Left lung (tissue), 10 donors: ENCODE data around the gene BEST4. TPM values are rescaled to one million over a fixed set of nuclear protein-coding genes. Genes with fewer than 3 reads are reported as not detected.
"Not testable (repeated sequence)": the region's sequence is repeated elsewhere in the genome, so short reads cannot be mapped to it uniquely, and the experiment has no call there.

Source experiments
- ATAC-seq: fragments of 200-7000 bp; cut with Tn5 transposase; one replicate; pipeline ENCODE4 v1.9.1; 2020; ENCODE audit warnings: moderate library complexity
- DNase-seq, 4 donors: peaks; one replicate each; pipeline ENCODE4 v3.0.0-alpha.2; 2013 to 2020
- H3K27ac ChIP-seq, 2 donors: fragments of 200-600 bp; sonication (generic) in 1 of 2; one replicate each; pipeline versions ENCODE4 v1.5.0 to v1.8.0; 2020 to 2021
- H3K27me3 ChIP-seq, 2 donors: fragments of 200-600 bp; sonication (generic) in 1 of 2; one replicate each; pipeline versions ENCODE4 v1.5.0 to v1.8.0; 2020 to 2021
- H3K36me3 ChIP-seq, 2 donors: fragments of 200-600 bp; sonication (generic) in 1 of 2; one replicate each; pipeline versions ENCODE4 v1.5.0 to v1.8.0; 2020 to 2021
- H3K4me1 ChIP-seq, 2 donors: fragments of 200-600 bp; one replicate each; pipeline ENCODE4 v1.8.0; 2021
- H3K4me3 ChIP-seq, 2 donors: fragments of 200-600 bp; sonication (generic) in 1 of 2; one replicate each; pipeline versions ENCODE4 v1.5.0 to v1.8.0; 2020 to 2021; ENCODE audit warnings: mild to moderate bottlenecking in 1 of 2
- H3K9me3 ChIP-seq, 2 donors: fragments of 200-600 bp; sonication (generic) in 1 of 2; one replicate each; pipeline versions ENCODE4 v1.5.0 to v1.8.0; 2020 to 2021
- CTCF ChIP-seq, 2 donors: fragments of 200-600 bp; sonication (generic) in 1 of 2; IDR thresholded peaks; one replicate each; pipeline versions ENCODE4 v1.5.0 to v1.8.0; 2021; ENCODE audit warnings: antibody characterized with exemption in 2 of 2
- intact Hi-C, 2 donors: fragments of 100-400 bp; cut with DNase I; formaldehyde crosslinking; loops; one replicate each; pipeline versions ENCODE4 v1.11.2 to v1.14.2; 2022
- polyA plus RNA-seq, 6 donors: library from polyadenylated mRNA; unstranded; fragments of 120-200 nt; gene quantifications; one replicate each; pipeline ENCODE4 v1.2.1, GENCODE V29; 2013; ENCODE audit not compliant: insufficient read length in 6 of 6
- total RNA-seq, 2 donors: library from RNA; stranded (reverse); fragmentation: NEBNext Ultra II Directional; extraction: Animal tissue kit (Norgen Biotek cat#: 25700); gene quantifications; one replicate each; pipeline ENCODE4 v1.2.1, GENCODE V29; 2021
- donor health status: DM: no; HTN: yes; CAD: no.
- donor health status: DM: no; HTN: no; CAD: no.

BEST4 gene
- total and polyA plus RNA-seq, 8 donors: 0.23 to 1.2 (median 0.90) TPM

GRCh38 chr1:44827197-44828002 lies 39.4 kb upstream of the BEST4 start:
- Histone ChIP-seq H3K4me3 (no peak overlapping the region), H3K4me1 (peaks cover 5 to 44% of the 10 kb centered on the region in 2 donors), H3K27ac (peak overlapping the region in 1 of 2 donors; percentile 66), H3K36me3 (no peaks in the 10 kb centered on the region), H3K27me3 (no peaks in the 10 kb centered on the region), H3K9me3 (no peaks in the 10 kb centered on the region)
- intact Hi-C loops: no loop called here
- no peak for ATAC-seq
- no peak for TF ChIP-seq CTCF (IDR thresholded peaks at IDR 0.05)
- DNase-seq: peak in 1 of 4 donors; percentile 31

- intact Hi-C loops: no loop called here
- DNase-seq: peak in 2 of 4 donors; percentile 85 to 91
- peak overlapping the region in 1 of 2 donors; percentile 66 for H3K27ac ChIP-seq
- H3K27me3 ChIP-seq: no peaks in the 10 kb centered on the region
- H3K9me3 ChIP-seq: no peaks in the 10 kb centered on the region
- H3K36me3 ChIP-seq: no peaks in the 10 kb centered on the region
- no peak for TF ChIP-seq CTCF (IDR thresholded peaks at IDR 0.05)
- H3K4me1 ChIP-seq: peaks cover 4 to 41% of the 10 kb centered on the region in 2 donors
- no peak overlapping the region for H3K4me3 ChIP-seq
- ATAC-seq: peak; percentile 82
Observed at GRCh38 chr1:44826375-44827196, 38.6 kb upstream of the BEST4 start.

GRCh38 chr1:44824392-44824791 lies 36.4 kb upstream of the BEST4 start:
- H3K27me3 ChIP-seq, H3K9me3 ChIP-seq, H3K27ac ChIP-seq, intact Hi-C loops, H3K4me3 ChIP-seq, H3K36me3 ChIP-seq, ATAC-seq, DNase-seq: not testable (repeated sequence)
- H3K4me1 ChIP-seq: peaks cover 3 to 35% of the 10 kb centered on the region in 2 donors

GRCh38 chr1:44822981-44823451 lies 35.0 kb upstream of the BEST4 start:
- no peak for TF ChIP-seq CTCF (IDR thresholded peaks at IDR 0.05)
- Histone ChIP-seq H3K36me3 (no peaks in the 10 kb centered on the region), H3K4me1 (peaks cover 3 to 44% of the 10 kb centered on the region in 2 donors), H3K27ac (no peak overlapping the region), H3K4me3 (no peak overlapping the region), H3K9me3 (no peaks in the 10 kb centered on the region), H3K27me3 (no peaks in the 10 kb centered on the region)
- DNase-seq (no peak), ATAC-seq (no peak)
- intact Hi-C loops: no loop called here

- H3K27me3 ChIP-seq: no peaks in the 10 kb centered on the region
- H3K4me3 ChIP-seq: no peak overlapping the region
- H3K4me1 ChIP-seq: peaks cover 3 to 40% of the 10 kb centered on the region in 2 donors
- no peak for TF ChIP-seq CTCF (IDR thresholded peaks at IDR 0.05)
- H3K9me3 ChIP-seq: no peaks in the 10 kb centered on the region
- no peak for ATAC-seq
- no peak overlapping the region for H3K27ac ChIP-seq
- no peaks in the 10 kb centered on the region for H3K36me3 ChIP-seq
- no peak for DNase-seq
- intact Hi-C loops: no loop called here
Observed at GRCh38 chr1:44822131-44822701, 34.2 kb upstream of the BEST4 start.
